HG03378 (cell line): ENCODE measurements around the gene RABGAP1.
A peak's percentile ranks its signal among the peaks of the same experiment; 100 is the strongest.

Experiments used
- ATAC-seq: cut with Tn5 transposase; IDR thresholded peaks from one replicate; pipeline ENCODE4 v1.9.1; 2021; ENCODE audit warnings: mild to moderate bottlenecking, moderate library complexity; ENCODE audit not compliant: unreplicated experiment

The RABGAP1 gene

DNA sequence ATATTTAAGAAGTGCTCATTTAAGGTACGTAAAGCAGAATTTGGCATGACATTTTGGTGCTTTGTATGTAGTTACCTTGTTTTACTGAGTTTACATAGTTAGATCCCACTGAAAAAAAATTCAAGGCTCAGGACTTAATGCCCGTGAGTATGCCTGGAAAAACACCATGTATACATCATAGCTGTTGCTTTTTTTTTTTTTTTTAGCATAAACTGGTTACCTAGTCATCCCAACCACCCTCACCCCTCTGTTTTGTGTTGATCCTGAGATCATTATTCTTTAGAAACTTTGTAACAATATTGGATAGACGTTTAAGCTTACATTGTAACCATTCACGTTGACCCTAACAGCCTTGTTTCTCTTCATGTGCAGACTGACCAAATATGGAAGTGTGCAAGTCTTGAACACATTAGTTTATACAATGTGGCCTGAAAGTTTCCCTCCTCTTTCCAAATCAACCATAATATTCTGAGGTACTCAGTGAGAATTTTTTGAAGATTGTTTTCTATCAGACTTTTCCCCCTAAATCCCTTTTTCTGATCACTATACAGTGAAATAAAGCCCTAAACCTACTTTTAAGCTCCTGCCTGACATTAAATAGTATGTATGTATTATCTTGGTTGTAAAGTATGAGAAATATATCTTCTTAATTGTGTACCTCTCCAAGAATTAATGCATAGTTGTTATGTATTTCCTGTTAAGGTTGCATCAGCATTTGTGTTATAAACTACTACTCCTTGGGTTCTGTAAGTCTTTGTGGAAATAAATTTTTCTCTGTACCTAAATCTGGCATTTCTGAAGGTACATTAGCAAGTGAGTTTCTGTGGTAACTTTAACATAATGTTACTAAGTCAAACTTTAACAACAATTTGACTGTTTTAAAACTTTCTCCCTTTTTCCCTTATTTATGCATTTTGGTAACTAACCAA lies 4.4 kb downstream of the RABGAP1 start:
- no peak for ATAC-seq

- no peak for ATAC-seq
These were observed 5.7 kb downstream of the RABGAP1 start for GRCh38 chr9:122946461-122947005.

DNA sequence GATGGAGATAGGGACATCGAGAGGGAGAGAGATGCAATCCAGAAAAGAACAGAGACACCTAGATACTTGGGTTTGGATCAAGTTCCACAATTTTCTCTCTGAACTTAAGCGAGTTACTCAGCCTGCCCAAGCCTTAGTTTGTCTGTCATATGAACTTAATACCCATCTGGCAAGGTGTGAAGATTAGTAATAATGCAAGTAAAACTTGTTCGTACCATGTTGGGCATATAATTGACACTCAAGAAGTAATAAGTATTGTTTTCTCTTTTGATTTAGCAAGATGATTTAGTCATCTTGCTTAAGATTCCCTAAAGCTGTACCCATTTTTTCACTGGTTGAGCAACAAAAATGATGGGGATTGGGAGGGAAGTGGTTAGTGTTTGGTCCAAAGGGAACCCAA lies 7.5 kb downstream of the RABGAP1 start:
- ATAC-seq = no peak

GRCh38 chr9:122949696-122950095 lies 8.9 kb downstream of the RABGAP1 start:
- ATAC-seq = no peak

DNA sequence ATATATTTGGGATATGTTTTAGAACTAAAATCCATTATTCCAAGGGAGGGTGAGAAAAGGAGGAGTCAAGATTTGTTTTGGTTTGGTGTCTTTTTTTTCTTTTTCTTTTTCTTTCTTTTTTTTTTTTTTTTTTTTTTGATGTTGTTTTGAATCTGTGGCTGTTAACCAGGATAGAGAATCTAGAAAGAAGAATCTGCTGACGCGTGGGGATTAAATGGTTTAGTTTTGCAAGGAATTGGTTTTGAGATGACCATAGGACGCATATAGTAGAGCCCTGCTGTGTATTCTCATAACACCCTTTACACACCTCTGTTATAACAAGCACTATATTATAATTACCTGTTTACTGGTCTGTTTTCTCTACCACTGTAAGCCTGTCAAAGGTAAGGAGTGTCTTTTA lies 9.4 kb downstream of the RABGAP1 start:
- ATAC-seq = no peak

DNA sequence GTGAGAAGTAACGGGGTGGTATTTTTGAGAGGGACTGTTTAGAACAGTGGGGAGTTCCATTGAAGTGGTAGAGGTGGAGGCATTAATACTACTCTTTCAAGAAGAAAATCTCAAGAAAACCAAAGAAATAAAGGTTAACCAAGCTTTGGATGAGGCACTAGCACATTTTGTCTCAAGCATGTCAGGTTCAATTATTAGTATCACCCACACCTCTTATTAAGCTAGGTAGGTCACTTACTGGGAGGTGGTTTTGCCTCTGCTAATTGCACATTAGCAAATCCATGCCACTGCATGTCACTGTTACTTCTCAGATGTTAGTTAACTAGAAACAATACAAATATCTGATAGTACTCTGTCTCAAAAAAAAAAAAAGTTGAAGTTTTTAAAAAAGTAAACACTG lies 10.2 kb downstream of the RABGAP1 start:
- ATAC-seq = no peak

GRCh38 chr9:122954253-122954691 lies 13.5 kb downstream of the RABGAP1 start:
- no peak for ATAC-seq

DNA sequence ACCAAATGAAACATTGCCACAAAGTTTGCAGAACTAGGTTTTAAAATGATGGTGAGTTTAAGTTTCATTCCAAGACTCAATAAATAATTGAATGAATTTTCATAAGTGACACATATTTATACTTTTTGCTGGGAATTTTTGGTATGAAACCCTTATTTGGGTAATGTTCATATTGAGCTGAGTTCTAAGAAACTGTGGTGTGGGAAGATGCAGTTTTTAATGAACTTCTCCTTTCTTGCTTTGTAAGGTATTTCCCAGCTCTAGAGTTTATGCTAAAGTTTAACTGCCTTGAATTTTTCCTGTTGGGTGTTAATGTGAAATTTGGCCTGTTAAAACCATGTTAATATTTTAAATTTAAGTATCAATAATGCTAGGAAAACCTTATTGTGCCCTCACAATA lies 15.1 kb downstream of the RABGAP1 start:
- no peak for ATAC-seq

GRCh38 chr9:122961139-122961538 lies 20.3 kb downstream of the RABGAP1 start:
- ATAC-seq = no peak

GRCh38 chr9:122975196-122975595 lies 34.4 kb downstream of the RABGAP1 start:
- no peak for ATAC-seq

GRCh38 chr9:122978601-122979000 lies 37.8 kb downstream of the RABGAP1 start:
- ATAC-seq = no peak

GRCh38 chr9:122986010-122986409 lies 45.2 kb downstream of the RABGAP1 start:
- no peak for ATAC-seq

- no peak for ATAC-seq
These were observed 47.3 kb downstream of the RABGAP1 start for GRCh38 chr9:122988141-122988540.

- ATAC-seq = peak; percentile 59
These were observed 48.3 kb downstream of the RABGAP1 start for GRCh38 chr9:122988920-122989621.

DNA sequence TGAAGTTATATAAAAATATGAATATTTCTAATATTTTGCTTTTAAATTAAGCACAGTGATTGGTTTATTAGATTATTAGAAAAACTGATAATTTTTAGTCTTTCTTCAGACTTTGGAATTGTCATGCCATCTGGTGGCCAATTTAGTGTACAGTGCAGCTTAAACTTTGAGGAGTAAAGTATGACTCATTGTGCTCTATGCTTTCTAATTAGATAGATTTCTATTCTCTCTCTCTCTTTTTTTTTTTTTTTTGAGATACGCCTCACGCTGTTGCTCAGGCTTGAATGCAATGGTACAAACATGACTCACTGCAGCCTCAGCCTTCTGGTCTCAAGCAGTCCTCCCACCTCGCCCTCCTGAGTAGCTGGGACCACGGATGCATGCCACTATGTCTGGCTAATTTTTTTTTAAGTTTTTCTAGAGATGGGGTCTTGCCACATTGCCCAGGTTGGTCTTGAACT lies 50.6 kb downstream of the RABGAP1 start:
- peak; percentile 58 for ATAC-seq

- ATAC-seq = no peak
These were observed 55.8 kb downstream of the RABGAP1 start for GRCh38 chr9:122996586-122996985.

DNA sequence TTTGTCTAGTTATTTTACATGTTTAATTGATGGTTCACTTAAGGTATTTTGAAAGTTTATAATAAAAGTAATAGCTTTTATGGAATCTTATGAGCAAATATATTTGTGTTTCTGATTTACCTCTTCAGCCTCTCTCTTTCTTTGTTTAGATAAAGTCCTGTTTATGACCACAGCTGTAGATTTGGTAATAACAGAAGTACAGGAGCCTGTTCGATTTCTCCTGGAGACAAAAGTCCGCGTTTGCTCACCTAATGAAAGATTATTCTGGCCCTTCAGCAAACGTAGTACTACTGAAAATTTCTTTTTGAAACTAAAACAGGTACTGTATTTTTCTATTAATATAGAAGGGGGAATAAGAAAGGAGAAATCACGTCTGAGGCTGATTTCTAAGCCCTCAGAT lies 57.6 kb downstream of the RABGAP1 start:
- ATAC-seq = no peak

DNA sequence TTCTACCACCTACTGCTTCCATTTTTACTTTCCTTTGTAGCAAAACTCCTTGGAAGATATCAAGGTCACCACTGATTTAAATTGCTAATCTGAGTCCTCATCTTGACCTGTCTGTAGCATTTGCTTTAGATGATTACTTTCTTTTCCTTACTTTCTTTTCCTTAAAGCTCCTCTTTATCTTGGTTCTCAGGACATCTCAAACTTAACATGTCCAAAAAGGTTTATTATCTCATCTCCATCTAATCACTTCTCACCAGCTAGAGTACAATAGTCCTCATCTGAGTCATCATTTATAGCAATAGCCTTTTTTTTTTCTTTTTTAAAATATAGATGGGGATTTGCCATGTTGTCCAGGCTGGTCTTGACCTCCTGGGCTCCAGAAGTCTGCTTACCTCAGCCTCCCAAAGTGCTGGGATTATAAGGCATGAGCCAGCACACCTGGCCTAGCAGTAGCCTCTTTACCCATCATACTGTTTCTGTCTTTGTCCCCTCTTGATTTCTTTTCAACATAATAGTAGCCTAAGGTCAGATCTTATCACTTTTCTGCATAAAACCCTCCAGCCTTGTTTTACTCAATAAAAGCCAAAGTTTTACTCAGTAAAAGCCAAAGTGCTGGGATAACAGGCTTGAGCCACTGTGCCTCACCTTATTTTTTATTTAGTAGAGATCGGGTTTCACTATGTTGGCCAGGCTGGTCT lies 59.7 kb downstream of the RABGAP1 start:
- no peak for ATAC-seq

GRCh38 chr9:123002754-123003153 lies 61.9 kb downstream of the RABGAP1 start:
- ATAC-seq = no peak

DNA sequence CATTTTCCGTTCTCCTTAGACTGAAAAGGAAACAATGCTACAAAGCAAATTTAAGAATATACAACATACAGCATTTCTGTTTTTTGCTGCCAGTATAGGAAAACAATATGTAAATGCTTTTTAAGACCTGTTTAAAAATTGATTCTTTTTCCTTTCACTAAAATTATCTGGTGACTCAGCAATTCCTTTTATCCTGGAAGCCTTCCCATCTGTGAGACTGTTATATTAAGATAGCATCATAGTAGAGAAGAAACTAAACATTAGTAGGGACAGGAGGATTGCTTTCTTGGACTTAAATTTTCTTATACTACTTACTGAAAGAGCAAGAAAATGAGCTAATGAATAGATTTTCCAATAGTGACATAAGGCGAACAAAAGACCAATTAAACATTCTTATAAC lies 62.6 kb downstream of the RABGAP1 start:
- ATAC-seq = no peak

DNA sequence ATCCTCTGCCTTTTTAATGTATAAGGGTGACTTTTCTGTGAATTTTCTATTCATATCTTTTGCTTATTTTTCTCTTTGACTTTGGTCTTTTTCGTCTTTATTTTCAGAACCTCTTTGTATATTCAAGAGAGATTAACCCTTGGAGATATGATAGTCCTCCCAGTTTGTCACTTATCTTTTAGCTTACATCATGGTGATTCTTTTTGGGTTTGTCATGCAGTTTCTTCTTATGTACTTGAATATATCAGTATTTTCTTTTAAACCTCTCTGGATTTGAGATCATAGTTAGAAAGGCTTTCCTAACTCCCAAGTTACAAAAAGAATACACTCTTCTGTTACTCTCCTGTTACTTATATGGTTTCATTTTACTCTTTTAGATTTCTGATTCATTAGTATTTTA lies 65.1 kb downstream of the RABGAP1 start:
- ATAC-seq = no peak
